H9 (cell line): ENCODE data around the gene MAML3. TPM values are rescaled to one million over a fixed set of nuclear protein-coding genes. Genes with fewer than 3 reads are reported as not detected.

Experiments used
- DNase-seq: peaks from one replicate; pipeline ENCODE4 v3.0.0-alpha.2; 2017
- H2AFZ ChIP-seq: one replicate; pipeline ENCODE4 v1.6.1; 2013; ENCODE audit warnings: mild to moderate bottlenecking, low read length, control low read depth, moderate library complexity
- H2AK5ac ChIP-seq: 2 replicates; pipeline ENCODE4 v1.6.1; 2013; ENCODE audit warnings: low read length, control low read depth, mixed read lengths; ENCODE audit not compliant: insufficient read length
- H2BK120ac ChIP-seq: one replicate; pipeline ENCODE4 v1.6.1; 2013; ENCODE audit warnings: low read depth, mild to moderate bottlenecking, low read length, control low read depth, inconsistent platforms; ENCODE audit not compliant: poor library complexity, severe bottlenecking
- H2BK12ac ChIP-seq: 2 replicates; pipeline ENCODE4 v1.6.1; 2013; ENCODE audit warnings: low read length, control low read depth, mixed read lengths, low read depth; ENCODE audit not compliant: insufficient read length
- H2BK15ac ChIP-seq: 2 replicates; pipeline ENCODE4 v1.6.1; 2013; ENCODE audit warnings: low read depth, low read length, control low read depth
- H2BK20ac ChIP-seq: one replicate; pipeline ENCODE4 v1.6.1; 2013; ENCODE audit warnings: low read depth, mild to moderate bottlenecking, low read length, control low read depth, inconsistent platforms; ENCODE audit not compliant: poor library complexity, severe bottlenecking
- H2BK5ac ChIP-seq: 2 replicates; pipeline ENCODE4 v1.6.1; 2013; ENCODE audit warnings: low read length, control low read depth, mixed read lengths; ENCODE audit not compliant: insufficient read length
- H3K14ac ChIP-seq: 2 replicates; pipeline ENCODE4 v1.6.1; 2013; ENCODE audit warnings: low read length, control low read depth; ENCODE audit not compliant: insufficient read depth
- H3K18ac ChIP-seq: 2 replicates; pipeline ENCODE4 v1.6.1; 2013; ENCODE audit warnings: low read depth, mild to moderate bottlenecking, mixed read lengths, low read length, control low read depth; ENCODE audit not compliant: insufficient read length
- H3K23ac ChIP-seq: 2 replicates; pipeline ENCODE4 v1.6.1; 2013; ENCODE audit warnings: low read length, control low read depth, mixed read lengths, low read depth; ENCODE audit not compliant: insufficient read length
- H3K23me2 ChIP-seq: 2 replicates; pipeline ENCODE4 v1.6.1; 2013; ENCODE audit warnings: low read depth, mild to moderate bottlenecking, mixed read lengths, low read length, control low read depth; ENCODE audit not compliant: insufficient read length, poor library complexity, severe bottlenecking
- H3K27ac ChIP-seq: 2 replicates; pipeline ENCODE4 v1.5.1; 2013; ENCODE audit warnings: low read length, control low read depth, mixed read lengths, low read depth; ENCODE audit not compliant: insufficient read length
- H3K27me3 ChIP-seq: 2 replicates; pipeline ENCODE4 v1.6.1; 2013; ENCODE audit warnings: low read length, control low read depth, inconsistent platforms; ENCODE audit not compliant: insufficient read depth
- H3K4ac ChIP-seq: 2 replicates; pipeline ENCODE4 v1.6.1; 2013; ENCODE audit warnings: low read depth, mild to moderate bottlenecking, control low read depth, inconsistent platforms, low read length, moderate library complexity
- H3K4me1 ChIP-seq: 2 replicates; pipeline ENCODE4 v1.6.1; 2013; ENCODE audit warnings: low read length, control low read depth, inconsistent platforms; ENCODE audit not compliant: insufficient read depth
- H3K4me2 ChIP-seq: 2 replicates; pipeline ENCODE4 v1.6.1; 2013; ENCODE audit warnings: low read length, control low read depth, mixed read lengths; ENCODE audit not compliant: insufficient read length, insufficient read depth
- H3K56ac ChIP-seq: 2 replicates; pipeline ENCODE4 v1.6.1; 2013; ENCODE audit warnings: low read depth, mild to moderate bottlenecking, mixed read lengths, low read length, control low read depth; ENCODE audit not compliant: insufficient read length
- H3K79me1 ChIP-seq: 2 replicates; pipeline ENCODE4 v1.6.1; 2013; ENCODE audit warnings: low read depth, mild to moderate bottlenecking, moderate library complexity, low read length, control low read depth, inconsistent platforms; ENCODE audit not compliant: insufficient read depth, poor library complexity, severe bottlenecking
- H3K79me2 ChIP-seq: 2 replicates; pipeline ENCODE4 v1.6.1; 2013; ENCODE audit warnings: low read length, control low read depth, inconsistent platforms; ENCODE audit not compliant: insufficient read depth
- H3K9ac ChIP-seq: 2 replicates; pipeline ENCODE4 v1.6.1; 2013; ENCODE audit warnings: low read length, control low read depth, mixed read lengths; ENCODE audit not compliant: insufficient read length; ENCODE audit errors: extremely low read depth
- H3K9me3 ChIP-seq: one replicate; pipeline ENCODE4 v1.6.1; 2013; ENCODE audit warnings: low read depth, low read length, inconsistent platforms; ENCODE audit not compliant: control insufficient read depth
- H3T11ph ChIP-seq: one replicate; pipeline ENCODE4 v1.6.1; 2013; ENCODE audit warnings: mild to moderate bottlenecking, low read length, control low read depth, inconsistent platforms
- H4K20me1 ChIP-seq: one replicate; pipeline ENCODE4 v1.6.1; 2013; ENCODE audit not compliant: control insufficient read depth, insufficient read length, insufficient read depth
- H4K5ac ChIP-seq: 2 replicates; pipeline ENCODE4 v1.6.1; 2013; ENCODE audit warnings: low read depth, mild to moderate bottlenecking, mixed read lengths, low read length, control low read depth; ENCODE audit not compliant: insufficient read length
- H4K8ac ChIP-seq: replicated peaks from 2 replicates; pipeline ENCODE4 v1.6.1; 2013; ENCODE audit warnings: low read length, control low read depth, mixed read lengths, low read depth; ENCODE audit not compliant: insufficient read length
- H4K91ac ChIP-seq: 2 replicates; pipeline ENCODE4 v1.6.1; 2013; ENCODE audit warnings: low read depth, mild to moderate bottlenecking, moderate library complexity, mixed read lengths, low read length, control low read depth; ENCODE audit not compliant: insufficient read length
- H3K27ac Mint-ChIP-seq, 3 experiments: 2 replicates in 2 of 3; 3 replicates in 1 of 3; pipeline ENCODE4 v1.8.0; 2020 to 2021; ENCODE audit warnings: mixed read lengths in 3 of 3, mild to moderate bottlenecking in 1 of 3, moderate library complexity in 1 of 3
- H3K27me3 Mint-ChIP-seq: 2 replicates; pipeline ENCODE4 v1.8.0; 2021; ENCODE audit warnings: low read depth, mild to moderate bottlenecking, moderate library complexity, mixed read lengths
- H3K36me3 Mint-ChIP-seq, 3 experiments: 2 replicates in 2 of 3; 3 replicates in 1 of 3; pipeline ENCODE4 v1.8.0; 2020 to 2021; ENCODE audit warnings: low read depth in 3 of 3, mixed read lengths in 3 of 3; ENCODE audit not compliant: insufficient read depth in 1 of 3
- H3K4me1 Mint-ChIP-seq, 2 experiments: 2 replicates each; pipeline ENCODE4 v1.8.0; 2020; ENCODE audit warnings: mixed read lengths in 2 of 2
- H3K4me3 Mint-ChIP-seq, 2 experiments: 2 replicates in 1 of 2; 3 replicates in 1 of 2; pipeline ENCODE4 v1.8.0; 2020 to 2021; ENCODE audit warnings: mild to moderate bottlenecking in 2 of 2, mixed read lengths in 2 of 2, moderate library complexity in 1 of 2
- H3K9me3 Mint-ChIP-seq, 2 experiments: 2 replicates in 1 of 2; 3 replicates in 1 of 2; pipeline ENCODE4 v1.8.0; 2020; ENCODE audit warnings: mild to moderate bottlenecking in 2 of 2, mixed read lengths in 2 of 2, moderate library complexity in 1 of 2
- CTCF ChIP-seq: fragments of 200-600 bp; sonication (generic); conservative IDR thresholded peaks from 3 replicates; pipeline ENCODE4 v1.8.0; 2021; ENCODE audit warnings: antibody characterized with exemption, mild to moderate bottlenecking
- WGBS: extraction: QIAGEN DNeasy Blood & Tissue Kit; methylation state at CpG from one replicate; pipeline ENCODE4 v1.1.7; 2013; ENCODE audit warnings: missing lambda C conversion rate, low lambda C conversion rate, mixed read lengths; ENCODE audit not compliant: insufficient read length; ENCODE audit errors: extremely low coverage; 5-methylcytosine and 5-hydroxymethylcytosine counted together
- total RNA-seq: library from RNA; stranded (reverse); gene quantifications from 2 replicates; pipeline ENCODE4 v1.2.1, GENCODE V29; 2021

Gene MAML3
- total RNA-seq, 1 experiment from 2014 or later, result 3.9 TPM

DNA sequence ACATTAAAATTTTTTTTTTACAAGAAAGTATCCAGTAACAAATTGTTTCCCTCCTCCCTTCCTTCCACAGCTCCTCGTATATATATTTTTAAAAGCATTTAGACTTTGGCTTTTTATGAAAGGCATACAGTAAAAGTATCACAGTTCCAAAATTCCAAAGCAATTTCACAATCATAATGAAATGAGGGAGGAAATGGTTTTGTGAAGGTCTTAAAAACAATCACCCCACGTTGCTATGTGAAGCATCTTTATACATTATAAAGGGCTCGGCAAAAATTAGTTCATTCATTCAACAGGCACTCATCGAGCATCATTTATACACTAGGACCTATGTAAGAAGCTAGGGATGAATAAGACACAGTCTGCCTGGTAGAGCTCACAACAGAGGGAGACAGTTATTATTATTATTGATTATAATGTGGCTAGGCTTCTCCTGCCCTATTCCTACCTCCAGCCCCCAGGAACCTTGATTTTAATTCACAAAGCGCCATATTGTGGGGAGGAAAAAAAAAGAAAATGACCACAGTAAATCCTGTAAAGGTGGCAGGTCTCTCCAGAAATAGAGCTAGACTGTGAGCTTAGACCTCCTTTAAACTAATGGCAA, 239.9 kb downstream of the MAML3 start:
- H3K18ac ChIP-seq, result no peak overlapping the region
- no peaks in the 10 kb centered on the region for H3K9me3 Mint-ChIP-seq
- no peak overlapping the region for H4K8ac ChIP-seq
- no peaks in the 10 kb centered on the region for H3K27me3 Mint-ChIP-seq
- H2BK5ac ChIP-seq, result no peak overlapping the region
- H4K91ac ChIP-seq, result no peak overlapping the region
- no peak overlapping the region for H2BK15ac ChIP-seq
- no peak overlapping the region for H2AK5ac ChIP-seq
- H2AFZ ChIP-seq, result no peak overlapping the region
- no peak overlapping the region for H2BK12ac ChIP-seq
- H2BK20ac ChIP-seq, result no peak overlapping the region
- DNase-seq, result no peak
- TF ChIP-seq CTCF, result no peak
- H3K27ac ChIP-seq, result no peak overlapping the region
- H3K36me3 Mint-ChIP-seq, result no peaks in the 10 kb centered on the region
- H4K20me1 ChIP-seq, result no peaks in the 10 kb centered on the region
- H3K14ac ChIP-seq, result no peak overlapping the region
- H4K5ac ChIP-seq, result no peak overlapping the region
- no peak overlapping the region for H3T11ph ChIP-seq
- H3K27me3 ChIP-seq, result no peaks in the 10 kb centered on the region
- H3K23me2 ChIP-seq, result no peaks in the 10 kb centered on the region
- H3K4ac ChIP-seq, result no peak overlapping the region
- H2BK120ac ChIP-seq, result no peak overlapping the region
- no peak overlapping the region for H3K4me2 ChIP-seq
- H3K79me2 ChIP-seq, result no peaks in the 10 kb centered on the region
- no peak overlapping the region; a peak in 1 of 7 replicates for H3K27ac Mint-ChIP-seq
- no peak overlapping the region for H3K4me3 Mint-ChIP-seq
- H3K4me1 Mint-ChIP-seq, result peaks cover 14 to 21% of the 10 kb centered on the region in 2 experiments
- no CpG with 5 or more reads among the region's 5 CpGs for WGBS
- no peak overlapping the region for H3K56ac ChIP-seq
- no peak overlapping the region for H3K9ac ChIP-seq
- no peaks in the 10 kb centered on the region for H3K4me1 ChIP-seq
- no peak overlapping the region for H3K23ac ChIP-seq
- no peaks in the 10 kb centered on the region for H3K9me3 ChIP-seq
- H3K79me1 ChIP-seq, result no peaks in the 10 kb centered on the region
